NT2/D1 (cell line): ENCODE measurements around the gene FTMT.

ENCODE experiments used
- DNase-seq: peaks from one replicate; pipeline ENCODE4 v3.0.0-alpha.2; 2011; ENCODE audit warnings: low read depth, low spot score
- H3K27me3 ChIP-seq: 2 replicates; pipeline ENCODE4 v1.6.0; 2011; ENCODE audit warnings: mild to moderate bottlenecking; ENCODE audit not compliant: insufficient read length, insufficient read depth
- H3K36me3 ChIP-seq: 2 replicates; pipeline ENCODE4 v1.6.1; 2011; ENCODE audit warnings: mild to moderate bottlenecking, low read length, mixed read lengths; ENCODE audit not compliant: insufficient read depth, insufficient read length
- H3K4me1 ChIP-seq: 2 replicates; pipeline ENCODE4 v1.5.1; 2011; ENCODE audit not compliant: insufficient read depth, insufficient read length
- H3K4me3 ChIP-seq: 2 replicates; pipeline ENCODE4 v1.5.1; 2011; ENCODE audit warnings: low read depth; ENCODE audit not compliant: insufficient read length
- H3K9ac ChIP-seq: 2 replicates; pipeline ENCODE4 v1.6.0; 2011; ENCODE audit warnings: low read depth; ENCODE audit not compliant: insufficient read length
- H3K9me3 ChIP-seq: 2 replicates; pipeline ENCODE4 v1.5.1; 2011; ENCODE audit warnings: mild to moderate bottlenecking, low read length; ENCODE audit not compliant: insufficient read depth
- SUZ12 ChIP-seq: IDR thresholded peaks from 2 replicates; pipeline ENCODE4 v1.6.1; 2011; ENCODE audit not compliant: insufficient read length, insufficient read depth; ENCODE audit errors: extremely low read depth
- YY1 ChIP-seq: IDR thresholded peaks from 2 replicates; pipeline ENCODE4 v1.6.1; 2011; ENCODE audit not compliant: insufficient read length, insufficient read depth
- ZNF274 ChIP-seq: IDR thresholded peaks from 2 replicates; pipeline ENCODE4 v1.6.1; 2011; ENCODE audit warnings: mild to moderate bottlenecking, low read depth, low read length

FTMT gene

GRCh38 chr5:121873409-121873808, 21.7 kb downstream of the FTMT start:
- Histone ChIP-seq H3K36me3 (no peaks in the 10 kb centered on the region), H3K27me3 (no peaks in the 10 kb centered on the region), H3K9me3 (no peaks in the 10 kb centered on the region), H3K4me1 (no peaks in the 10 kb centered on the region), H3K9ac (no peak overlapping the region), H3K4me3 (no peak overlapping the region)
- DNase-seq = no peak
- no peak for TF ChIP-seq ZNF274
- no peak for TF ChIP-seq YY1
- no peak for TF ChIP-seq SUZ12

GRCh38 chr5:121885630-121886029, 33.9 kb downstream of the FTMT start:
- no peaks in the 10 kb centered on the region for H3K36me3 ChIP-seq
- no peak overlapping the region for H3K4me3 ChIP-seq
- no peaks in the 10 kb centered on the region for H3K9me3 ChIP-seq
- DNase-seq = no peak
- H3K9ac ChIP-seq = no peak overlapping the region
- TF ChIP-seq YY1 = no peak
- no peak for TF ChIP-seq SUZ12
- TF ChIP-seq ZNF274 = no peak
- H3K4me1 ChIP-seq = no peaks in the 10 kb centered on the region
- H3K27me3 ChIP-seq = no peaks in the 10 kb centered on the region

GRCh38 chr5:121887727-121888126, 36.0 kb downstream of the FTMT start:
- Histone ChIP-seq H3K27me3 (no peaks in the 10 kb centered on the region), H3K36me3 (no peaks in the 10 kb centered on the region), H3K9ac (no peak overlapping the region), H3K4me3 (no peak overlapping the region), H3K9me3 (no peaks in the 10 kb centered on the region), H3K4me1 (no peaks in the 10 kb centered on the region)
- no peak for DNase-seq
- TF ChIP-seq SUZ12 (no peak), ZNF274 (no peak), YY1 (no peak)

GRCh38 chr5:121890297-121890858, 38.7 kb downstream of the FTMT start:
- no peak overlapping the region for H3K9ac ChIP-seq
- H3K4me1 ChIP-seq = no peaks in the 10 kb centered on the region
- no peaks in the 10 kb centered on the region for H3K27me3 ChIP-seq
- TF ChIP-seq ZNF274 (no peak), SUZ12 (no peak), YY1 (no peak)
- no peaks in the 10 kb centered on the region for H3K36me3 ChIP-seq
- no peak overlapping the region for H3K4me3 ChIP-seq
- no peaks in the 10 kb centered on the region for H3K9me3 ChIP-seq
- DNase-seq = no peak

- H3K9ac ChIP-seq = no peak overlapping the region
- H3K4me1 ChIP-seq = no peaks in the 10 kb centered on the region
- no peaks in the 10 kb centered on the region for H3K36me3 ChIP-seq
- H3K9me3 ChIP-seq = no peaks in the 10 kb centered on the region
- no peak for DNase-seq
- TF ChIP-seq ZNF274 = no peak
- no peak for TF ChIP-seq YY1
- TF ChIP-seq SUZ12 = no peak
- no peak overlapping the region for H3K4me3 ChIP-seq
- H3K27me3 ChIP-seq = no peaks in the 10 kb centered on the region
Measured at GRCh38 chr5:121897341-121897740, 45.7 kb downstream of the FTMT start.

- no peak for DNase-seq
- Histone ChIP-seq H3K27me3 (no peaks in the 10 kb centered on the region), H3K36me3 (no peaks in the 10 kb centered on the region), H3K4me3 (no peak overlapping the region), H3K4me1 (no peaks in the 10 kb centered on the region), H3K9me3 (no peaks in the 10 kb centered on the region), H3K9ac (no peak overlapping the region)
- TF ChIP-seq ZNF274 (no peak), YY1 (no peak), SUZ12 (no peak)
Measured at GRCh38 chr5:121899346-121899745, 47.7 kb downstream of the FTMT start.
